Right atrium auricular region (tissue), 2 donors: Measurements from ENCODE around the gene ZNF593OS. TPM values are rescaled to one million over a fixed set of nuclear protein-coding genes. Genes with fewer than 3 reads are reported as not detected.

ENCODE experiments used
- DNase-seq: peaks from one replicate; pipeline ENCODE4 v3.0.0-alpha.2; 2019; ENCODE audit warnings: low spot score
- H3K27ac ChIP-seq, 2 donors: fragments of 200-600 bp; sonication (generic); 1 replicate in 1 of 2; 2 replicates in 1 of 2; pipeline ENCODE4 v1.5.1; 2016 to 2019
- H3K27me3 ChIP-seq, 2 donors: fragments of 200-600 bp; sonication (generic); one replicate each; pipeline versions ENCODE4 v1.5.1 to v1.6.0; 2017 to 2019
- H3K36me3 ChIP-seq: fragments of 200-600 bp; sonication (generic); one replicate; pipeline ENCODE4 v1.5.1; 2016
- H3K4me1 ChIP-seq, 2 donors: fragments of 200-600 bp; sonication (generic); one replicate each; pipeline versions ENCODE4 v1.5.1 to v1.6.0; 2017 to 2019
- H3K4me3 ChIP-seq, 2 donors: fragments of 200-600 bp; sonication (generic); 1 replicate in 1 of 2; 2 replicates in 1 of 2; pipeline ENCODE4 v1.5.1; 2017 to 2019; ENCODE audit warnings: mild to moderate bottlenecking in 1 of 2, moderate library complexity in 1 of 2
- H3K9me3 ChIP-seq, 2 donors: fragments of 200-600 bp; sonication (generic); one replicate each; pipeline ENCODE4 v1.5.1; 2019
- total RNA-seq, 2 donors: library from RNA; depleted of rRNA; stranded (reverse); fragments of >200 nt; gene quantifications; one replicate each; pipeline ENCODE4 v1.1.0, GENCODE V29; 2016
- TF ChIP-seq, protein P1 (sequence below), 2 donors: fragments of 200-600 bp; sonication (generic); IDR thresholded peaks; one replicate each; pipeline ENCODE4 v1.5.1; 2019; ENCODE audit warnings: antibody characterized with exemption in 2 of 2

The ZNF593OS gene
- total RNA-seq, 2 donors from 2014 or later, result not detected

DNA sequence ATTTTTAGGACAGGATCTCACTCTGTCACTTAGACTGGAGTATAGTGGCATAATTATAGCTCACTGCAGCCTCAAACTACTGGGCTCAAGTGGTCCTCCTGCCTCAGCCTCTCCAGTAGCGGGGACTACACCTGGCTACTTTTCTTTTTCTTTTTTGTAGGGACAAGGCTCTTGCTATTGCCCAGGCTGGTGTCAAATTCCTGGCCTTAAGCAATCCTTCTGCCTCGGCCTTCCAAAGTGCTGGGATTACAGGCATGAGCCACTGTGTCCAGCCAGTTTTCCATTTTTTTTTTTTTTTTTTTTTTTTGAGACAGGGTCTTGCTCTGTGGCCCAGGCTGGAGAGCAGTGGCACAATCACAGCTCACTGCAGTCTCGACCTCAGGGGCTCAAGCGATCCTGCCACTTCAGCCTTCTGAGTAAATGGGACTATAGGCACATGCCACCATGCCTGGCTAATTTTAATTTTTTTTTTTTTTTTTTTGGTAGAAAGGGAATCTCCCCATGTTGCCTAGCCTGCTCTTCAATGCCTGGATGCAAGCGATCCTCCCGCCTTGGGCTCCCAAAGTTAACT, 41.8 kb upstream of the ZNF593OS start:
- Histone ChIP-seq H3K27ac (no peak overlapping the region), H3K27me3 (no peaks in the 10 kb centered on the region), H3K9me3 (no peaks in the 10 kb centered on the region), H3K36me3 (no peaks in the 10 kb centered on the region), H3K4me3 (no peak overlapping the region), H3K4me1 (no peaks in the 10 kb centered on the region)
- no peak for DNase-seq
- TF ChIP-seq, protein P1, sequence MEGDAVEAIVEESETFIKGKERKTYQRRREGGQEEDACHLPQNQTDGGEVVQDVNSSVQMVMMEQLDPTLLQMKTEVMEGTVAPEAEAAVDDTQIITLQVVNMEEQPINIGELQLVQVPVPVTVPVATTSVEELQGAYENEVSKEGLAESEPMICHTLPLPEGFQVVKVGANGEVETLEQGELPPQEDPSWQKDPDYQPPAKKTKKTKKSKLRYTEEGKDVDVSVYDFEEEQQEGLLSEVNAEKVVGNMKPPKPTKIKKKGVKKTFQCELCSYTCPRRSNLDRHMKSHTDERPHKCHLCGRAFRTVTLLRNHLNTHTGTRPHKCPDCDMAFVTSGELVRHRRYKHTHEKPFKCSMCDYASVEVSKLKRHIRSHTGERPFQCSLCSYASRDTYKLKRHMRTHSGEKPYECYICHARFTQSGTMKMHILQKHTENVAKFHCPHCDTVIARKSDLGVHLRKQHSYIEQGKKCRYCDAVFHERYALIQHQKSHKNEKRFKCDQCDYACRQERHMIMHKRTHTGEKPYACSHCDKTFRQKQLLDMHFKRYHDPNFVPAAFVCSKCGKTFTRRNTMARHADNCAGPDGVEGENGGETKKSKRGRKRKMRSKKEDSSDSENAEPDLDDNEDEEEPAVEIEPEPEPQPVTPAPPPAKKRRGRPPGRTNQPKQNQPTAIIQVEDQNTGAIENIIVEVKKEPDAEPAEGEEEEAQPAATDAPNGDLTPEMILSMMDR (IDR thresholded peaks at IDR 0.05), result no peak

DNA sequence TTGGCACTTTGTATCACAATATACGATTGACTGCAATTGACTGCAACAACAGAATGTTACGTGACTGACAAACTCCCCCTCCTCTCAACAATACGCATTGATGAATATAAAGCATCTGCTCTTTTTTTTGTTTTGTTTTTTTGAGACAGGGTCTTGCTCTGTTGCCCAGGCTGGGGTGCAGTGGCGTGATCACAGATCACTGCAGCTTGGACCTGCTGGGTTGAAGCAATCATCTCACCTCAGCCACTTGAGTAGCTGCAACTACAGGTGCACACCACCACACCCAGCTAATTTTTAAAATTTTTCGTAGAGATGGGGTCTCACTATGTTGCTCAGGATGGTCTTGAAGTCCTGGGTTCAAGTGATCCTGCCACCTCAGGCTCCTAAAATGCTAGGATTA, 41.1 kb upstream of the ZNF593OS start:
- TF ChIP-seq, protein P1 (IDR thresholded peaks at IDR 0.05), result no peak
- Histone ChIP-seq H3K27me3 (no peaks in the 10 kb centered on the region), H3K9me3 (no peaks in the 10 kb centered on the region), H3K27ac (no peak overlapping the region), H3K36me3 (no peaks in the 10 kb centered on the region), H3K4me3 (no peak overlapping the region), H3K4me1 (no peaks in the 10 kb centered on the region)
- DNase-seq, result no peak

DNA sequence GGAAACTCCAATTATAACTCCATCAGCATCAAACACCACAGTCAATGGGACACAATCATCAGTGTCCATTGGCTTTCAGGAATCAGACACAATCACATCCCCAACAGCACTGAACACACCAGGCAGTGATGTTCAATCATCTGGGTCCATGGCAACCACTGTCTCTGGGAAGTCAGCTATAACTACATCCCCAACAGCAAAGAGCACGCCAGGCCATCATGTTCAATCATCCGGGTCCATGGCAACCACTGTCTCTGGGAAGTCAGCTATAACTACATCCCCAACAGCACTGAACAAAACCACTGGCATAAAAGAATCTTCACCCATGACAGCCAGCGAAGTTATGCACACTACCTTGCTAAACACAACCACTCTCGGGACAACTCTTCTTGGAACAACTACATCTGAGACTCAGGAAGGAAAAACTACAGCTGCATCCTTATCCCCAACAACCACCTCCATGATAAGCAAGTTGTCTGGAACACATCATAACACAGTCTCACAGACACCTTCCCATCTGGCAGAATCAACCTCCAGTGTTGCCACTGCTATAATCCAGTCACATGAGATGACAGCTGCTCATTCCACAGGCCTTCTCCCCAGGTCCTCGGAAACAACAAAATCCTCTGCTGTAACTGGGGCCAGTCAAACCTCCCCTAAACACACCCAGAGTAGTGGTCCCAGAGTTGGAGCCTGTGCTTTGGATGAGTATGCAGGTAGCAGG, 38.7 kb upstream of the ZNF593OS start:
- H3K27me3 ChIP-seq, result no peaks in the 10 kb centered on the region
- TF ChIP-seq, protein P1 (IDR thresholded peaks at IDR 0.05), result no peak
- H3K36me3 ChIP-seq, result no peaks in the 10 kb centered on the region
- DNase-seq, result no peak
- H3K4me1 ChIP-seq, result no peaks in the 10 kb centered on the region
- H3K27ac ChIP-seq, result no peak overlapping the region
- no peaks in the 10 kb centered on the region for H3K9me3 ChIP-seq
- H3K4me3 ChIP-seq, result no peak overlapping the region

DNA sequence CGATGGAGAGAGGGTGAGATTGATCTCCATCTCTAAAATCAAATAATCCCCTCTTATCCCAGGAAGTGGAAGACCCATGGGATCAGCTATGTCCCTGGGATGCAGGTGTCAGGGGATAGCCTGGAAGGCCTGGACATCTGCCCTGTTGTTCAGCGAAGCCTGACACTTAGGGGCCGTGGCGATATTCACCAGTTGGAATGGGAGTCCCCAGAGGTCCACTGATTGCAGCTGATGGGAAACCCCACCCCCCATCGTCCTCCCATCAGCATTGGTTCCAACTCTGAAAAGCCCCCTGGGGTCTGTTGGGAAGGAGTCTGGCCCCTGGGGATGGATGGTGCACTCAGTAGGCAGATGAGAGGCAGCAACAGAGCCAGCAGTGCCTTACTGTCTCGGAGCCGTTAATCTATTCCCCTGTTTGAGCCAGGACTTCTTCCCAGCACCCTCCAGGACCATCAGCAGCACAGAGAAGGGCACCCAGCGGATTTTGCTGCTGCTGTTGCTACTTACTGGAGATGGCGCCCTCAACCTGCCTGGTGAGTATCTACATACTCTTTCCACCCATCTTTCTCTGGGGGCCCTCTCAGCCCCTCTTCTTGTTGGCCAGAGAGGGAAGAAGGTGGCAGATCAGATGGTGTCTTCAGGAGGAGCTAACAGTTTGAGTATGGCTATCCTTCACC, 32.1 kb upstream of the ZNF593OS start:
- Histone ChIP-seq H3K36me3 (no peaks in the 10 kb centered on the region), H3K27me3 (no peaks in the 10 kb centered on the region)
- TF ChIP-seq, protein P1 (IDR thresholded peaks at IDR 0.05), result no peak

DNA sequence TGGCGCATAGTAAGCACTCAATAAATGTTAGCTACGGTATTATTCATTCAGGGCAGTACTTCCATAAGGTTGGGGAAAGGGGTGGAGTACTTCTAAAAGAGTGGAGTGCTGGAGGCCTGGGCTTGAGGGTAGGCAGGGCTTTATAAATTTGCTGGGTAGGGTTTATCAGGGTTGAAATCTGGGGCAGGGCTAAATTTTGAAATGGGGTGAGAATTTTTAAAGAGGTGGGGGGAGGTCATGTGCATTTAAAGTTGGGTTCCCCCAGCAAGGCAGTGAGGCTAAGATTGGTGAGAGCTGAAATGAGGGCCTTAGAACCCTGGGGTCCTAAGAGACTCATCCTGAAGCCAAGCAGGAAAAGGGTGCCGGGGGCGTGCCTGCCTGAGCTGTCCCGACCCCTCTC, 28.8 kb upstream of the ZNF593OS start:
- Histone ChIP-seq H3K27me3 (no peaks in the 10 kb centered on the region), H3K27ac (no peak overlapping the region), H3K9me3 (no peaks in the 10 kb centered on the region), H3K36me3 (no peaks in the 10 kb centered on the region), H3K4me1 (peaks cover 0 to 6% of the 10 kb centered on the region in 2 donors), H3K4me3 (no peak overlapping the region)
- TF ChIP-seq, protein P1 (IDR thresholded peaks at IDR 0.05), result no peak
- DNase-seq, result no peak

More for the DNA sequence above, 32.1 kb upstream of the ZNF593OS start:
- H3K27ac ChIP-seq, result no peak overlapping the region
- no peak for DNase-seq
- no peaks in the 10 kb centered on the region for H3K9me3 ChIP-seq
- peaks cover 0 to 6% of the 10 kb centered on the region in 2 donors for H3K4me1 ChIP-seq
- H3K4me3 ChIP-seq, result no peak overlapping the region
